ENCODE measurements around the gene NOTCH1.
A peak's percentile ranks its signal among the peaks of the same experiment; 100 is the strongest.

NOTCH1 gene

DNA sequence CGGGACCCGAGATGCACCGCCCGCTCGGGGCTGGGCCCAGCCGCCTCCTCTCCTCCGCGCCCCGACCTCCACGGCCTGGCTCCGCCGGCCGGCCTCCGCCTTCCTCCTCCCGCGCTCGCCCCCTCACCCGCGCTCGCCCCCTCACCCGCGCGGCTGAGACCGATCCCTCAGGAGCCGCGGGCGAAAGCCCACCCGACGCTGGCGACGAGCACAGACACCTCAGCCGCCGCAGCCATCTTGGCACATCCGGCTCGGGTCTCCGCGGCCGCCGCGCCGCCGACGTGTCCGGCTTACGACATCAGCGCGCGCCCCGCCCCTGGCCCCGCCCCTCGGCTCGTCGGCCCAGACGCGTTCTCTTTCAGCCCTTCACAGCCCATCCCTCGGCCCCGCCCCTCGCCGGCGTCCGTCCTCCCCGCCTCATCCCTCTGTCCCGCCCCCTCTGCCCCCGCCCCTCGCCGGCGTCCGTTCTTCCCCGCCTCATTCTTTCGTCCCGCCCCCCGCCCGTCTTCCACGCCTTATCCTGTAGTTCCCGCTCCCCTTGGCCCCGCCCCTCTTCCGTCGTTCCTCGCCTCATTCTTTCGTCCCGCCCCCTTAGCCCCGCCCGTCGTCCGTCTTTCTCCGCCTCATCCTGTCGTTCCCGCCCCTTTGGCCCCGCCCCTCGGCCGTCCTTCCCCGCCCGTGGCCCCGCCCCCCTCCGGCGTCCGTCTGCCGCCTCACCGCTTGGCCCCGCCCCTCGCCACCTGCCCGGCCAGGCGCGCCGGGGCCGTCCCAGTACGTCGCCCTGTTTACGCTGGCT is 62.9 kb downstream of the NOTCH1 start, which contains the start of gene SEC16A:
TSS of gene SEC16A (minus strand) at position 248 of the 796 bp plus-strand sequence. CDS start 5,425 bp downstream, outside the sequence.
- H3K27me3 ChIP-seq (ENCODE audit: control insufficient read depth, insufficient read depth, low read length), result no peaks in the 10 kb centered on the region
- peak within 1 kb of the TSS; percentile 98 for H3K9ac ChIP-seq (ENCODE audit: low read depth, low read length)
- H3K4me1 ChIP-seq (ENCODE audit: control insufficient read depth, insufficient read depth, low read length), result peaks cover 7% of the 10 kb centered on the region
- H3K4me3 ChIP-seq (ENCODE audit: low read depth, low read length), result peak within 1 kb of the TSS; percentile 99
- H3K9me3 ChIP-seq (ENCODE audit: control insufficient read depth, insufficient read depth, low read length), result no peaks in the 10 kb centered on the region
- H3K36me3 ChIP-seq (ENCODE audit: control insufficient read depth, insufficient read depth, low read length), result peaks cover 8% of the 10 kb centered on the region
- peak within 1 kb of the TSS; percentile 100 for H3K27ac ChIP-seq (ENCODE audit: low read depth, low read length)

DNA sequence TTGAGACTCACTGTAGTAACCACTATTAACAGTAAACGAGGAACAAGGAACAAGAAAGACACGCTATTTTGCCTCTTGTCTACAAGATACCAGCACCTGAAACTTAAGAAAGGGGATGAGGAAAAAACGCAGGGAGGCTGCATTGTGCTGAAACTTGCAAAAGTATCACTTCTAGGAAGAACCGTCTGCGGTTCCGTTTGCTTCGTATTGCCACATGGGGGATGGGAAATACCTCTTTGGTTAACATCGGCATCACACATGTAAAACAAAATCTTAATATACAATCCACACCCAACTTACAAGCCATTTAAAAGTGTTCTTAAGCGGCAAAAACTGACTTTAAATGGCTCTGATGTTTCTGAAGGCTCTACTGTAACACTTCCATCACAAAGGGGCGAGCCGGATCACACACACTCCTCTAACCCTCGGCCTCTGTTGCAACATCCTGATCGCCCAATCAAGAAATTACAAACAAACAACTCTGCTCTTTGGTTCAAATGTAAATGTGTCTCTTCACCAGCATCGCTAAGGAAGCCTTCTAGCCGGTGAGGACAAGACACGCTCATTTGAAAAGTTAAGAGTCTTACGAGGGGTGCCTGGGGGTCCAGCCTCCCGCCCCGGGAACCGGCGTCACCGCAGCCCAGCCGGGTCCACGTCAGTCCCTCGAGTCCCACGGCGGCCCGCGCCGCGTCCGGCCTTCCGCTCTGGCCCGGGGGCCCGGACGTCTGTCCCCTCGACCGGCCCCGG is 63.6 kb downstream of the NOTCH1 start:
- Histone ChIP-seq H3K4me1 (ENCODE audit: control insufficient read depth, insufficient read depth, low read length) (peaks cover 7% of the 10 kb centered on the region), H3K27ac (ENCODE audit: low read depth, low read length) (peak overlapping the region; percentile 94), H3K36me3 (ENCODE audit: control insufficient read depth, insufficient read depth, low read length) (peaks cover 16% of the 10 kb centered on the region), H3K4me3 (ENCODE audit: low read depth, low read length) (peak overlapping the region; percentile 97), H3K9me3 (ENCODE audit: control insufficient read depth, insufficient read depth, low read length) (no peaks in the 10 kb centered on the region), H3K27me3 (ENCODE audit: control insufficient read depth, insufficient read depth, low read length) (no peaks in the 10 kb centered on the region), H3K9ac (ENCODE audit: low read depth, low read length) (peak overlapping the region; percentile 95)

DNA sequence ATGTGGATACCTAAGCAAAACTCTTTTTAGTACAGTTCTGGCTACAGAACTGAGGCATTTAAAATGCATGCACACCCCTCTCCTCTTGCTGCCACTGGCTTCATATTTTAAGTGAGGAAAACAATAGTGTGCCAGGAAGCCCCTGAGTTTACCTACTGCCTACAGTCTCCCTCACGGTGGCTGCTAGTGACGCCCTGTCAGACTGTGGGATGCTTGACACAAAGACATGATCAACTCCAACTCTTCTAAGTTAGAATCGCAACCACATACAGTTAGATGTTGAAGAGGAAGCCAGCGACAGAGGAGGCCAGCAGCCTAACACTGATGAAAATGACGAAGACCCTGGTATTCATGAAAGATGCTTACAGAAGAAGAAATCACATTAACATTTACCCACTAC is 64.3 kb downstream of the NOTCH1 start:
- Histone ChIP-seq H3K4me3 (ENCODE audit: low read depth, low read length) (peak overlapping the region; percentile 97), H3K27ac (ENCODE audit: low read depth, low read length) (peak overlapping the region; percentile 94), H3K9me3 (ENCODE audit: control insufficient read depth, insufficient read depth, low read length) (no peaks in the 10 kb centered on the region), H3K4me1 (ENCODE audit: control insufficient read depth, insufficient read depth, low read length) (peaks cover 7% of the 10 kb centered on the region), H3K27me3 (ENCODE audit: control insufficient read depth, insufficient read depth, low read length) (no peaks in the 10 kb centered on the region), H3K36me3 (ENCODE audit: control insufficient read depth, insufficient read depth, low read length) (peaks cover 23% of the 10 kb centered on the region), H3K9ac (ENCODE audit: low read depth, low read length) (peak overlapping the region; percentile 95; the same call in 1 of the 2 replicates)

DNA sequence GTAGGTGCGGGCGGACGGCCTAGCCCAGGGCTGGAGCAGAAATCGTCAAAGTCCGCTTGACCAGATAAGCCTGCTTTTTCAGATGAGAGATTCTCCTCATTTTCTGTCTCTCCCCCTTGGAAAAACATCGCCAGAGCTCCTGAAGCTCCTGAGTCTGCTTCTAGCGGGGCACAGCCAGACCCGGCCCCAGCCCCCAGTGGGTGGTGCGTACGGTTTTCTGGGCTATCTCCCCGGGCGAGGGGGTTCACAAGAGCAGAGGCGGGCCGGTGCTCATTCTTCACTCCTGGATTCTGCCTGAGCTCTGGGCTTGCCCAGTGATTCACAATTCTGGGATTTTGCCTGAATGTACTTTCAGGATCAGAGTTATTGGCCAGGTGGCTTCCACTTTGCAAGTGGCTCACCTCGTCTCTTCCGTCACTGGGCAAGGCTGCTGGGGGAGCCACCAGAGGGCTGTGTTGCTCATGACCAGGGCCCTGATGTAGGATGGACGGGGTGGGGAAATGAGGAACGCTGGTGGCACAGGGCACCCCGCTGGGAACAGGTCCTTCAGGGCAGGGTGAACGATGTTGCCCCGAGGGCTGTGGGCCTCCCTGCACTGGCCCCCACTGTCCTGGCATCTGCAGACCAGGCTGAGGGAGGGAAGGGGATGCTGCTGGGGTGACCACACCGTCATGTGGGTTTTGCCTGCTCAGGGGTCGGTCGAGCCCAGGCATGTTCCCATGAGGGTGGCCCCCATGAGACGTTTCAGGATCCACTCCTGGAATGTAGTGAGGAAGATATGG is 69.3 kb downstream of the NOTCH1 start:
- peaks cover 3% of the 10 kb centered on the region for H3K4me1 ChIP-seq (ENCODE audit: control insufficient read depth, insufficient read depth, low read length)
- H3K9me3 ChIP-seq (ENCODE audit: control insufficient read depth, insufficient read depth, low read length), result no peaks in the 10 kb centered on the region
- H3K27ac ChIP-seq (ENCODE audit: low read depth, low read length), result no peak overlapping the region
- H3K27me3 ChIP-seq (ENCODE audit: control insufficient read depth, insufficient read depth, low read length), result no peaks in the 10 kb centered on the region
- H3K4me3 ChIP-seq (ENCODE audit: low read depth, low read length), result no peak overlapping the region
- peaks cover 73% of the 10 kb centered on the region for H3K36me3 ChIP-seq (ENCODE audit: control insufficient read depth, insufficient read depth, low read length)
- H3K9ac ChIP-seq (ENCODE audit: low read depth, low read length), result no peak overlapping the region

DNA sequence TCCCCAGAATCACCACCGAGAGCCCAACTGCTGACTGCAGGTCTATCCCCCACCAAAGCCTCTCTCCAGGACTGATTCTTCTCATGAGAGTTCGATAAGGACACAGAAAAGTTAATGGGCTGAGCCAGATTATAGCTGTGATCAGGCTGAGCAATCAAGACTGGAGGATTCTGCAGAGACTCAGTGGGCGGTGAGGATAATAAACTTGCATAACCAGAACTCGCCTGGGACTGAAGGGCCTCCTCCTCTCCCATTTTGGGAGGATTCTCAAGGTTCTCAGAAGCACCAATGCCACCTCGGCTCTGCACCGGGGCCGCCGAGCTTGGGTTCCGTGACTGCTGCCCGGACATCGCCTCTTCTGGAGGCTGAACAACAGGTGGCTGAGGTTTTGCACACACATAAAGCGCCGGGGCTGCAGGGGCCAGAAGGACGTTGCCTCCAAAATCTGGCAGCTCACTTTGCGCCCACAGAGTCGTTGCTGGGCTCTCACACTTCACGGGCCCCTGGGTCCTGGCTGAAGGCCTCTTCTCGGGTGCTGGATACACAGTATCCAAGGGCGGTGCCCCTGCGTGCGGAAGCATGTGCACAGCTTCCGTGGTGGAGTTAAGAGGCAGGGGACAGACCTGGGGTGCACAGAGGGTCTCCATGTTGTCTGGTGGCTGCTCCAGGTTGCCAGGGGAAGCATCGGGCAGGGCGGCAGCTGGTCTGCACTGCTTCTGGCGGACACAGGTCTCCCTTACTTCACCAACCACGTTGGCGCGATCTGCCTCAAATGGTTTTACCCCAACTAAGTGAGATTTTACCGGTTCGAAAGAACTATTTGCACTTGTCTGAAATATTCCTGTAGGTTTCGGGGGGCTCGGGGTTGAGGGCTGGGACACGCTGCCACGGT is 70.6 kb downstream of the NOTCH1 start:
- H3K4me1 ChIP-seq (ENCODE audit: control insufficient read depth, insufficient read depth, low read length), result no peaks in the 10 kb centered on the region
- no peaks in the 10 kb centered on the region for H3K9me3 ChIP-seq (ENCODE audit: control insufficient read depth, insufficient read depth, low read length)

DNA sequence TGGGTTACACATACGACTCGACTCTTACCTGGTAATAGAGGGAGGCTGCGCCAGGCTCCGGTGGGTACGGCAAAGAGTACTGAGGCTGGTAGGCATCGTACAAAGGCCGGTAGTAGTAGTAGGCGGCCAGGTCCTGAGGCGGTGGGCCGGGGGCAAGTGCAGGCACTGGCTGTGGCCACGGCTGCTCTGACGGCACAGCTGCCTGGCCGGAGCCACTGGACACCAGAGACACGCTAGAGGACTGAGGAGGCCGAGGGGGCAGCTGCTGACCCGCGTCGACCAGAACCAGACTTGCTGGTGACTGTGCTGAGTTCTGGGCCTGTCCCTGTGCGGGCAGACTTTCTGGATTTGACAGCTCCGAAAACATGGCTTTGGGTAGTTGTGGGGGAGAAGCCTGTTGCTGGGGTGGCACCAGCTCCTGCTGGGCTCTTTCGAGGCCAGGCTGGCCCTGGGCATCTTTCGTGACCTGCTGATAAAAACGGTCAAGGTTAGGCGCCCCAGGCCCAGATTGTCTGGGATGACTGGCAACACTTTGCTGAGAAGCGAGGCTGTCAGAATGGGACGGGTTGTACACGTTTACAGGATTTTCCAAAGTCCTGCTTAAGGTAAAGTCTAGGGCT is 71.7 kb downstream of the NOTCH1 start:
- H3K4me3 ChIP-seq (ENCODE audit: low read depth, low read length), result no peak overlapping the region
- no peak overlapping the region for H3K27ac ChIP-seq (ENCODE audit: low read depth, low read length)
- no peaks in the 10 kb centered on the region for H3K9me3 ChIP-seq (ENCODE audit: control insufficient read depth, insufficient read depth, low read length)
- peaks cover 97% of the 10 kb centered on the region for H3K36me3 ChIP-seq (ENCODE audit: control insufficient read depth, insufficient read depth, low read length)
- no peaks in the 10 kb centered on the region for H3K27me3 ChIP-seq (ENCODE audit: control insufficient read depth, insufficient read depth, low read length)
- no peak overlapping the region for H3K9ac ChIP-seq (ENCODE audit: low read depth, low read length)
- no peaks in the 10 kb centered on the region for H3K4me1 ChIP-seq (ENCODE audit: control insufficient read depth, insufficient read depth, low read length)

More for the DNA sequence above, 70.6 kb downstream of the NOTCH1 start:
- Histone ChIP-seq H3K4me3 (ENCODE audit: low read depth, low read length) (no peak overlapping the region), H3K27ac (ENCODE audit: low read depth, low read length) (no peak overlapping the region), H3K9ac (ENCODE audit: low read depth, low read length) (no peak overlapping the region), H3K27me3 (ENCODE audit: control insufficient read depth, insufficient read depth, low read length) (no peaks in the 10 kb centered on the region), H3K36me3 (ENCODE audit: control insufficient read depth, insufficient read depth, low read length) (peaks cover 86% of the 10 kb centered on the region)

DNA sequence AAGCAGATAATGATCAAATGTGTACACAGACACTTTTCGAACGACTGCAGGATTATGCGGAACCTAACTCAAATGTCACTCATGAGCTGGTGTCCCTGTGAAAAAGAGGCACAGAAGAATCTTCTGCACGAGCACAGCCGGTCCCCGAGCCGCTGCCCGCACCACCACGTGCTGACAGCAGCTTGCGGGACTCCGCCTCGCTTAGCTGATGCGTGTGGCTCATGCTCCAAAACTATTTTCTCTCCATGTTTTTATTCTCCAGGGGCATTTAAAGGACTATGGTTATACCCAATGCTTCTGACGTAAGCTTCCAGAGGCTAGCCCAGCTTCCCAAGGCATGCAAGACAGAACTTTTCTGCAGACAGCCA is 72.5 kb downstream of the NOTCH1 start:
- Histone ChIP-seq H3K4me1 (ENCODE audit: control insufficient read depth, insufficient read depth, low read length) (no peaks in the 10 kb centered on the region), H3K27ac (ENCODE audit: low read depth, low read length) (no peak overlapping the region), H3K9me3 (ENCODE audit: control insufficient read depth, insufficient read depth, low read length) (no peaks in the 10 kb centered on the region), H3K9ac (ENCODE audit: low read depth, low read length) (no peak overlapping the region), H3K36me3 (ENCODE audit: control insufficient read depth, insufficient read depth, low read length) (peaks cover 99% of the 10 kb centered on the region), H3K27me3 (ENCODE audit: control insufficient read depth, insufficient read depth, low read length) (no peaks in the 10 kb centered on the region), H3K4me3 (ENCODE audit: low read depth, low read length) (no peak overlapping the region)

DNA sequence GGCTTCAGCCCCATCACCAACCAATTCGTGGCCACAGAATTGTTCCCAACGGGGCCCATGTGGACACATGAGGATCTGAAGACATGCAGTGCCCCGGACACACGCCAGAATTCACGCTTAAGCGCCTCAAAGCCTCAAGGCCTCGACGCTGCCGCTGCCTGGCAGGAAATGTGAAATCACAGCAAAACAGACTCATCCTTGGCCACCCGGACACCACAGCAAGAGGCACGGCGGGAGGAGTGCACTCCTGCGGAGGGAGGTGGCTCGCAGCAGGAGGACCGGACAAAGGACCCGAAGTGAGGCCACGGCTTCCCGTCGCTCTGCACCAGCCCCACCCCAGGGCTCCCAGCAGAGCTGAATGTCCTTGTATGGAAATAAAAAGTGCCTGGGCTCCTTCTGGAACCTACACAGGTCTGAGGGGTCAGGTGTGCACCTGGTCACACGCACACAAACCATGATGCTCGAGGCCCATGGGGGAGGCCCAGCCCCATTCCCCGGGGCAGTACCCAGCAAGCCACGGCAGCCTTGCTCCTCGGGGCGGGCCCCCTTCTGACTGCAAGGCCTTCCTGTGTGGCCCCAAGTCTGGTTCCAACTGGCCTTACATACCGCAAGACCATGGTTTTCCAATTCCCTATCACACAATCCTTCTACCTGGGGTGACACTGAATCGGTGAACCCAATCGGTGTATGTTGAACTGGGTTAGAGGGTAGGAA is 73.1 kb downstream of the NOTCH1 start:
- no peaks in the 10 kb centered on the region for H3K27me3 ChIP-seq (ENCODE audit: control insufficient read depth, insufficient read depth, low read length)
- H3K4me1 ChIP-seq (ENCODE audit: control insufficient read depth, insufficient read depth, low read length), result no peaks in the 10 kb centered on the region
- no peak overlapping the region for H3K27ac ChIP-seq (ENCODE audit: low read depth, low read length)
- H3K9ac ChIP-seq (ENCODE audit: low read depth, low read length), result no peak overlapping the region
- no peaks in the 10 kb centered on the region for H3K9me3 ChIP-seq (ENCODE audit: control insufficient read depth, insufficient read depth, low read length)
- H3K4me3 ChIP-seq (ENCODE audit: low read depth, low read length), result no peak overlapping the region
- H3K36me3 ChIP-seq (ENCODE audit: control insufficient read depth, insufficient read depth, low read length), result peaks cover 100% of the 10 kb centered on the region

DNA sequence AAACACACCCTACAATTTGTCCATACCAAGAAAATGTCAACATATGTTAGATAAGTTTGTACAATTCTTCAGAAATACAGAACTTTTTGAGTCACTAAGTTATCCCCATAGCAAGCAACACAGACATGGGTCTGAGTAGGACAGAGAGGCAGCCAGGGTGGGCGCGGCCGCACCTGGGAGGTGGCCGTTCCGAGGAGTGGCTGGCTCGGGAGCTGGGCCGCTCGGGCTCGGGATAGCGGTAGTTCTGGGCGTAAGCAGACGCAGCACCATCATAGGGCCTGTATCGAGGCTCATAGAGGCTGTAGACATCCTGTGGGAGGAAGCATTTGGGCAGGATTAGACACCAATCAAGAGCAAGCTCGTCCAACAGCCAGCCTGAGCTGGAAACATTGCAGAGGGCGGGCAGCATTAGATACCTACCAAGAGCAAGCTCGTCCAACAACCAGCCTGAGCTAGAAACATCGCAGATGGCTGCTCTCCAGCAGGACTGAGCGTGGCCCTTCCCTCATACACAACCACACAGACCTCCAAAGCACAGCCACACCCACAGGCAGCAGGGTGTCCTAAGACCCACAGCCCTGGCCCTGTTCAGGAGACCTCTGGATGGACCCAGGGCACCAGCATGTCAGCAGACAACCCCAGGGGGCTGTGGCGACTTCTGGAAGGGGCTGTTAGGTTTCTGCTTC is 73.9 kb downstream of the NOTCH1 start:
- no peak overlapping the region for H3K4me3 ChIP-seq (ENCODE audit: low read depth, low read length)
- no peaks in the 10 kb centered on the region for H3K4me1 ChIP-seq (ENCODE audit: control insufficient read depth, insufficient read depth, low read length)
- H3K9ac ChIP-seq (ENCODE audit: low read depth, low read length), result no peak overlapping the region
- peaks cover 100% of the 10 kb centered on the region for H3K36me3 ChIP-seq (ENCODE audit: control insufficient read depth, insufficient read depth, low read length)
- H3K27ac ChIP-seq (ENCODE audit: low read depth, low read length), result no peak overlapping the region
- no peaks in the 10 kb centered on the region for H3K9me3 ChIP-seq (ENCODE audit: control insufficient read depth, insufficient read depth, low read length)
- H3K27me3 ChIP-seq (ENCODE audit: control insufficient read depth, insufficient read depth, low read length), result no peaks in the 10 kb centered on the region

All from HUES48 (cell line).